Smooth muscle cell (in vitro differentiated cells): Measurements from ENCODE around the gene SNRPB2. TPM values are rescaled to one million over a fixed set of nuclear protein-coding genes. Genes with fewer than 3 reads are reported as not detected.

Experiments
- DNase-seq: peaks from one replicate; lab custom pipeline; 2025; ENCODE audit not compliant: unreplicated experiment; lab: John Stamatoyannopoulos, UW
- H2AFZ ChIP-seq: fragments of 200-600 bp; sonication (generic); 2 replicates; pipeline ENCODE4 v1.6.0; 2016; ENCODE audit warnings: antibody characterized with exemption, low read depth, mild to moderate bottlenecking
- H3F3A ChIP-seq: fragments of 200-600 bp; sonication (generic); 2 replicates; pipeline ENCODE4 v1.6.0; 2017; ENCODE audit warnings: antibody characterized with exemption, low read depth
- H3K27ac ChIP-seq: fragments of 200-600 bp; sonication (generic); 2 replicates; pipeline ENCODE4 v1.5.1; 2016; ENCODE audit warnings: low read depth, mild to moderate bottlenecking
- H3K27me3 ChIP-seq: fragments of 200-600 bp; sonication (generic); 2 replicates; pipeline ENCODE4 v1.6.1; 2016; ENCODE audit warnings: low read depth, mild to moderate bottlenecking
- H3K36me3 ChIP-seq: fragments of 200-600 bp; sonication (generic); 2 replicates; pipeline ENCODE4 v1.5.1; 2016; ENCODE audit warnings: low read depth
- H3K4me1 ChIP-seq: fragments of 200-600 bp; sonication (generic); 2 replicates; pipeline ENCODE4 v1.5.1; 2016; ENCODE audit warnings: low read depth
- H3K4me2 ChIP-seq: fragments of 200-600 bp; sonication (generic); 2 replicates; pipeline ENCODE4 v1.6.0; 2016; ENCODE audit warnings: mild to moderate bottlenecking
- H3K4me3 ChIP-seq: fragments of 200-600 bp; sonication (generic); 2 replicates; pipeline ENCODE4 v1.5.1; 2016; ENCODE audit warnings: mild to moderate bottlenecking
- H3K79me2 ChIP-seq: fragments of 200-600 bp; sonication (generic); 2 replicates; pipeline ENCODE4 v1.6.0; 2016; ENCODE audit warnings: low read depth, mild to moderate bottlenecking
- H3K9ac ChIP-seq: fragments of 200-600 bp; sonication (generic); 2 replicates; pipeline ENCODE4 v1.6.0; 2016; ENCODE audit warnings: low read depth
- H3K9me3 ChIP-seq: fragments of 200-600 bp; sonication (generic); replicated peaks from 2 replicates; pipeline ENCODE4 v1.5.1; 2016; ENCODE audit warnings: low read depth
- H4K20me1 ChIP-seq: fragments of 200-600 bp; sonication (generic); 2 replicates; pipeline ENCODE4 v1.6.0; 2016; ENCODE audit warnings: low read depth
- CTCF ChIP-seq: fragments of 200-600 bp; sonication (generic); IDR thresholded peaks from 2 replicates; pipeline ENCODE4 v1.5.1; 2017; ENCODE audit warnings: borderline replicate concordance, mild to moderate bottlenecking, antibody characterized with exemption; ENCODE audit not compliant: insufficient read depth, poor library complexity, severe bottlenecking
- WGBS: methylation state at CpG from one replicate; pipeline ENCODE4 v1.1.7; 2016; ENCODE audit warnings: low lambda C conversion rate; 5-methylcytosine and 5-hydroxymethylcytosine counted together
- polyA plus RNA-seq: library from polyadenylated mRNA; unstranded; fragments of >200 nt; fragmentation: Nextera tagmentation; extraction: Ambion mirVana; gene quantifications from 2 replicates; pipeline ENCODE4 v1.2.1, GENCODE V29; 2016
- total RNA-seq: library from RNA; depleted of rRNA; stranded (reverse); fragments of >200 nt; gene quantifications from 2 replicates; pipeline ENCODE4 v1.2.3, GENCODE V29; 2014

The SNRPB2 gene
- total and polyA plus RNA-seq, 2 experiments from 2014 or later = 87.6 to 105 TPM

DNA sequence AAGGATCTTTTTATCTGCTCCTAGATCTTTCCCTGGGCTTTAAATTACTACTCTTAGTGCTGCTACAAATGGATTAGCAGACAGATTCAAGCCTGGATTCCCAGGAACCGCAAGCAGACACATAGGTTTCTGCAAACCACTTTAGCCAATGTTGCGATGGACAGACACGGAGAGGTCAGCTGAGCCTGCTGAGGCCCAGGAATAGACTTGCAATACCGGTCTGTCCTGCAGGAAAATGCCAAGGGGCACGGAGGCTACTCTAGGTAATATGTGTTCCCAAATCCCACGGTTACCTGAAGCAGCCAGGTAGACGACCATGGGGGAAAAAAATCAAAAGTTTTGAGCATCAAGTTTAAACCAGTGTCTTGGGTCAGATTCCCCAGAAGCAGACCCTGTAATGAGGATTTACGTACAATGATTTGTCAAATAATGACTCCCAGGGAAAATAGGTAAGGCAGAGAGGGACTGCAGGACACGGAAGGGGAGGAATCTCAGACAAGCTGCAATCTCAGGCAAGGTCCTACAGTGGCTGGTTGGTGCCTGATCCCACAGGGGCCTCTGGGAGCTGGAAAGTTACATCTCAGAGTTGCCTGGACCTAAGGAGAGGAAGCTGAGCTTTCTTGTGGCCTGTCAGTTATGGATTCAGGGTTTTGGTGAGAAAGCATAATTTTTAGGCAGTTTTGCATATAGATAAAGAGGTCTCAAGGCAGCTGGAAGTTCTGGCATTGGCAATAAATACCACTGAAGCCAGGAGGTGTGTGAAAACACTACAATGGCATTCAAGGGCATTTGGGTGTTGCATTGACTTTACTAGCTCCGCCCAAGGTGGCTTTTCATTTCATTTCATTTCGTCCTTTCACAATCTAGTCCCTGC, 30.8 kb downstream of the SNRPB2 start:
- Histone ChIP-seq H4K20me1 (no peaks in the 10 kb centered on the region), H3K79me2 (no peaks in the 10 kb centered on the region), H3K4me1 (peaks cover 4% of the 10 kb centered on the region), H2AFZ (peak overlapping the region; percentile 23), H3K9me3 (no peaks in the 10 kb centered on the region), H3K27me3 (no peaks in the 10 kb centered on the region), H3K4me2 (peak overlapping the region; percentile 74), H3F3A (no peaks in the 10 kb centered on the region), H3K27ac (peak overlapping the region; percentile 26), H3K9ac (no peak overlapping the region), H3K36me3 (no peaks in the 10 kb centered on the region), H3K4me3 (peak overlapping the region; percentile 19)
- WGBS = 40% methylated on average over 11 of the region's 11 CpGs
- no peak for DNase-seq
- no peak for TF ChIP-seq CTCF

- peak overlapping the region; percentile 23 for H2AFZ ChIP-seq
- no peaks in the 10 kb centered on the region for H3K79me2 ChIP-seq
- H3K4me1 ChIP-seq = peaks cover 4% of the 10 kb centered on the region
Measured at GRCh38 chr20:16761305-16761829, 31.5 kb downstream of the SNRPB2 start.

DNA sequence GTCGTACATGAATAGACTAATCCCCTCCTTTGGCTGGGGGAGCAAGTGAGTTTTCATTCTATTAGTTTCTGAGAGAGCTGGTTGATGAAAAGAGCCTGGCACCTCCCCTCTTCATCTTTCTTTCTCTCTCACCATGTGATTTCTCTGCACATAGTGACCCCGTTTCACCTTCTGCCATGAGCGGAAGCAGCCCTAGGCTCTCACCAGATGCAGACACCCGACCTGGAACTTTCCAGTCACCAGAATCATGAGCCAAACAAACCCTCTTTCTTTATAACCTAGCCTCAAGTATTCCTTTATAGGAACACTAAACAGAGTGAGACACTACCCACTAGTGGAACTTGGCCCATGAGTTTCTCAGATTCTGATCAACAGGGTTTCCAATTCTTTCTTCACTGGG, 34.7 kb downstream of the SNRPB2 start:
- Histone ChIP-seq H3K4me2 (no peak overlapping the region), H3K4me3 (no peak overlapping the region), H3K9me3 (no peaks in the 10 kb centered on the region), H3K9ac (no peak overlapping the region), H3F3A (no peaks in the 10 kb centered on the region), H3K27ac (no peak overlapping the region), H3K79me2 (no peaks in the 10 kb centered on the region), H3K4me1 (no peaks in the 10 kb centered on the region), H3K36me3 (no peaks in the 10 kb centered on the region), H2AFZ (no peak overlapping the region), H3K27me3 (no peaks in the 10 kb centered on the region), H4K20me1 (no peaks in the 10 kb centered on the region)
- 71% methylated on average over 4 of the region's 4 CpGs for WGBS
- no peak for DNase-seq
- TF ChIP-seq CTCF = no peak

More at GRCh38 chr20:16761305-16761829, 31.5 kb downstream of the SNRPB2 start:
- WGBS = 6% methylated on average over 3 of the region's 3 CpGs
- Histone ChIP-seq H3K4me3 (peak overlapping the region; percentile 19), H3K27ac (no peak overlapping the region), H4K20me1 (no peaks in the 10 kb centered on the region), H3K9me3 (no peaks in the 10 kb centered on the region), H3K36me3 (no peaks in the 10 kb centered on the region), H3F3A (no peaks in the 10 kb centered on the region), H3K27me3 (no peaks in the 10 kb centered on the region), H3K9ac (no peak overlapping the region), H3K4me2 (peak overlapping the region; percentile 74)
- DNase-seq = no peak
- TF ChIP-seq CTCF = peak; percentile 80
